ENCODE measurements around the gene ANG. TPM values are rescaled to one million over a fixed set of nuclear protein-coding genes. Genes with fewer than 3 reads are reported as not detected.

Gene ANG
- total and polyA plus RNA-seq, 3 donors from 2014 or later: 27.7 to 42.7 (median 28.9) TPM

GRCh38 chr14:20687362-20688166, 1.0 kb upstream of the ANG start:
- Histone ChIP-seq H3K36me3 (ENCODE audit: low read depth, missing control alignments) (no peaks in the 10 kb centered on the region), H3K4me3 (no peak overlapping the region), H3K9me3 (no peaks in the 10 kb centered on the region), H3K27me3 (no peaks in the 10 kb centered on the region), H3K27ac (no peak overlapping the region), H3K4me1 (peaks cover 4% of the 10 kb centered on the region)
- 72 to 76% methylated on average over 5 of the region's 5 CpGs for WGBS, 2 donors
- intact Hi-C loops (cut with DNase I; ENCODE audit: low total_unique reads): loop anchor here (5.0 kb wide), 1 partner anchor 75 kb away; no protein-coding TSS in a partner anchor
- no peak for DNase-seq
- TF ChIP-seq CTCF (IDR thresholded peaks at IDR 0.05) (no peak), POLR2A (IDR thresholded peaks at IDR 0.05) (no peak)

- H3K36me3 ChIP-seq (ENCODE audit: low read depth, missing control alignments): no peaks in the 10 kb centered on the region
- H3K27me3 ChIP-seq: no peaks in the 10 kb centered on the region
- 15 to 19% methylated on average over 9 of the region's 9 CpGs for WGBS, 2 donors
- DNase-seq: peak; percentile 70
- H3K4me1 ChIP-seq: peaks cover 2% of the 10 kb centered on the region
- intact Hi-C loops (cut with DNase I; ENCODE audit: low total_unique reads): loop anchor here (10.0 kb wide), 1 partner anchor 164 kb away; no protein-coding TSS in a partner anchor
- no peaks in the 10 kb centered on the region for H3K9me3 ChIP-seq
- no peak overlapping the region for H3K27ac ChIP-seq
- H3K4me3 ChIP-seq: no peak overlapping the region
- TF ChIP-seq CTCF (IDR thresholded peaks at IDR 0.05): peak; percentile 71 to 85 (median 81)
- TF ChIP-seq POLR2A (IDR thresholded peaks at IDR 0.05): no peak
Measured at GRCh38 chr14:20690848-20691640, 2.5 kb downstream of the ANG start.

GRCh38 chr14:20692116-20692751, 3.7 kb downstream of the ANG start:
- no peak for TF ChIP-seq CTCF (IDR thresholded peaks at IDR 0.05)
- TF ChIP-seq POLR2A (IDR thresholded peaks at IDR 0.05): no peak
- intact Hi-C loops (cut with DNase I; ENCODE audit: low total_unique reads): loop anchor here (10.0 kb wide), 1 partner anchor 163 kb away; no protein-coding TSS in a partner anchor
- Histone ChIP-seq H3K4me3 (peak overlapping the region in 1 of 2 donors; percentile 8), H3K9me3 (no peaks in the 10 kb centered on the region), H3K4me1 (no peaks in the 10 kb centered on the region), H3K27ac (no peak overlapping the region), H3K27me3 (no peaks in the 10 kb centered on the region), H3K36me3 (ENCODE audit: low read depth, missing control alignments) (no peaks in the 10 kb centered on the region)
- 28 to 52% methylated on average over 7 of the region's 7 CpGs for WGBS, 2 donors
- DNase-seq: no peak

GRCh38 chr14:20696764-20697163, 8.2 kb downstream of the ANG start:
- Histone ChIP-seq H3K27me3 (no peaks in the 10 kb centered on the region), H3K9me3 (no peaks in the 10 kb centered on the region), H3K27ac (no peak overlapping the region), H3K4me1 (no peaks in the 10 kb centered on the region), H3K36me3 (ENCODE audit: low read depth, missing control alignments) (no peaks in the 10 kb centered on the region), H3K4me3 (no peak overlapping the region)
- WGBS, 2 donors: 91 to 93% methylated on average over 5 of the region's 5 CpGs
- TF ChIP-seq POLR2A (IDR thresholded peaks at IDR 0.05): no peak
- TF ChIP-seq CTCF (IDR thresholded peaks at IDR 0.05): no peak
- intact Hi-C loops (cut with DNase I; ENCODE audit: low total_unique reads): loop anchor here (10.0 kb wide), 1 partner anchor 158 kb away; no protein-coding TSS in a partner anchor
- no peak for DNase-seq
